ENCODE data around the gene LRRC37A2.
A peak's percentile ranks its signal among the peaks of the same experiment; 100 is the strongest.
"Not testable (repeated sequence)": the region's sequence is repeated elsewhere in the genome, so short reads cannot be mapped to it uniquely, and the experiment has no call there.

The LRRC37A2 gene

DNA sequence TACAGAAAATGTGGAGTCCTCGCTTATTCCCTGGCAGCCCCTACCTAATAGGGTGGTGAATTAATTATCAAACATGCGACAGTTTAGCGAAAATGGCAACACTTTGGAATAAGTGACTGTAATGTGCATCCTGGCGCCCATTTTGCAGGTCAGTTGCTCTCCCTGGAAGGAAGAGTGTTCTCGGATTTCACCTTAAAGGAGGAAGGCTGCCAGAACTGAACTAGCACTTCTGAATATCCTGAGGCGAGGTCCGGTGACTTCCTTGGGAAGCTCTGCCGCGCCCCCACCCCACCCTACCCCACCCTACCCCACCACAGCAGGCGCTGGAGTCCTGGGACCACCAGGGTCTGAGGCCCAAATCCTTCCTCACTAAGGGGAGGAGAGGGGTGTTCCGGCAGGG lies at the start of gene LRRC37A2:
TSS of gene LRRC37A2 (plus strand) at position 301 of the 400 bp plus-strand sequence. CDS start 245 bp downstream, outside the sequence.
- DNase-seq: not testable (repeated sequence)

DNA sequence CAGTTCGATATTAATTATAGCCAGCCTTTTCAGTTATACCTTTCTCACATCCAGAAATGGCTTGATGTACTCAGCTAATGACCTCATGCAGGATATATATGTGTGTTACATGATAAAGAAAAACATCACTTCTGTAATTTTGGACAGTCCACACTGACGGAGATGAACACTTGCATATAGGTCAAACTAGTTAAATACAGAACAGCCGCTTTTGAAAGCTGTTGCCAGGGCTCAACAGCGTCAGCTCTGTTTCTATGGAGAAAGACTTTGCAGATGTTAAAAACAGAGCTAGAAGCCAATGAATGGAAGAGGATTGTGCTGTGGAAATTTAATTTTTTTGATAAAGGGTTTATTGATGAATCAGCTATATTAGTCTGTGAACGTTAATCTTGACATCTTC lies 44.6 kb upstream of the LRRC37A2 start:
- not testable (repeated sequence) for DNase-seq

- not testable (repeated sequence) for DNase-seq
Observed at GRCh38 chr17:46474489-46474888, 37.8 kb upstream of the LRRC37A2 start.

DNA sequence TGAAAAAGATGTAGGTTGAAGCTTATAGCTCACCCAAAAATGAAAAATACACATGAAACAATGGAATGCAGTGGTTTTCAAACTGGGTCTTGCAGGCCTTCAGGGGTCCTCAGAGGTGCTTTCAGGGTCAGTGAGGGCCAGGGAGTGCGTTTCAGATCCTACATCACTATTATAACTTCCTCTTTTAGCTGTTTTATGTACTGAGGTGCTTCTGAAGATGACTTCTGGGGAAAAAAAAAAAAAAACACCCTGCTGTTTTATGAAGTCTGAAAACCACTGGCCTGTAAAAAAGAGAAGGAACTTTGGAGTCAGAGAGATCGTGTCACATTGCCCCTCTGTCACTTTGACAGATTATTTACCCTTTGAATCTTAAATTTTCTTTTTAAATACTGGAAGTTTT lies 36.7 kb upstream of the LRRC37A2 start:
- DNase-seq: not testable (repeated sequence)

DNA sequence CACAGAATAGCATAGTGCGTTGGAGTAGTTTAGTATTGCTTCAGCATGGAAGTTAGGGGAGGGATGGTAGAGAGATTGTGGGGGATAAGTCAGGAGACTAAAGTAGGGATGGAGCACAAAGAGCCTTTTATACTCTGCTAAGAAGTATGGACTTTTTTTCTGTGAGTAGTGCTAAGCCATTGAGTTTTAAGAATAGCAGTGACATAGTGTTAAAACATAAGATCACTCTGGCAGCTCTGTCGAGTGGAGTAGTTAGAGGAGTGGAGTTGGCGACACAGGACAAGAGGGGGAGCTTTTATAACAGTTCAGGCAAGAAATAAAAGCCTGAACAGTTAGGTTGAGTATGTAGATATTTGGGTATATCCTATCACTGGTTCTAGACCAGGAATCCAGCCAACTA lies 33.4 kb upstream of the LRRC37A2 start:
- not testable (repeated sequence) for DNase-seq

GRCh38 chr17:46481310-46481709 lies 31.0 kb upstream of the LRRC37A2 start:
- DNase-seq: not testable (repeated sequence)

DNA sequence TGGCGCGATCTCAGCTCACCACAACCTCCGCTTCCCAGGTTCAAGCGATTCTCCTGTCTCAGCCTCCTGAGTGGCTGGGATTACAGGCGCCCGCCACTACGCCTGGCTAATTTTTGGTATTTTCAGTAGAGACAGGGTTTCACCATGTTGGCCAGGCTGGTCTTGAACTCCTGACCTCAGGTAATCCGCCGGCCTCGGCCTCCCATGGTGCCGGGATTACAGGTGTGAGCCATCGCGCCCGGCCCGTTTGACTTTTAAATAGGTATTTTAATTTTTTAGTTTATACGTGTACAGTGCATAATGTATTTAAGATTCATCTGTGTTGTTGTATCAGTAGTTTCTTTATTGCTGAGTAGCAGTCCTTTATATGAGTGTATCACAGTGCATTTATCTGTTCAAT lies 20.2 kb upstream of the LRRC37A2 start:
- not testable (repeated sequence) for DNase-seq

DNA sequence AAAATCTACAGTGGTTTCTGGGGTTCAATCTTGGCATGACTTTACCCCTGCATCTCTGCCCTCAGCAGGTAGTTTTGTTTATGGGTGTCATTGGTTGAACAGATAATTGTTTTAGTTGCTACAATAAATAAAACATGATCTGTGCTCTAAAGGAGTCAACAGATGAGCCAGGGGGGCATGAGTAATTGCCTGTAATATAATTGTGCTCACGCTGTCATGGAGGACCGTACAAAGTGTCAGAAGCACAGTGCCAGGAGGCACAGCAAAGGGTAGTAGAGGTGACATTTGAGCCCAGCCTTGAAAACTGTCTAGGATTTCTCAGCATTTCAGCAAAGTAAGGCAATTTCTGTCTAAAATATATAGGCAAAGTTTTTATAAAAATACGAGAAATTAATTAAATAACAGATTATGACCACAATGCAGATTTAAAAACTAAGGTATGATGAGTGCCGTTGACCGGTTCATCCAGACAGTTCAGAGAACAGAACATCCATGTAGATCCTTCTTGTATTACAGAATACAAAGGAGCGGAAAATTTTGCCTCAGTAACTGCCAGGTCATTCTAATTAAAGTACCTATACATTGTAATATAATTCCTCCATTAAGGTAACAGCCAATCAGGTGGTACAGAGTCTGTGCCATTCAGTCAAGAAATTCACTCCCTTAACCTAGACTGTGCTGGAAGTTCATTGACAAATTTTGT lies 12.7 kb upstream of the LRRC37A2 start:
- DNase-seq: not testable (repeated sequence)

DNA sequence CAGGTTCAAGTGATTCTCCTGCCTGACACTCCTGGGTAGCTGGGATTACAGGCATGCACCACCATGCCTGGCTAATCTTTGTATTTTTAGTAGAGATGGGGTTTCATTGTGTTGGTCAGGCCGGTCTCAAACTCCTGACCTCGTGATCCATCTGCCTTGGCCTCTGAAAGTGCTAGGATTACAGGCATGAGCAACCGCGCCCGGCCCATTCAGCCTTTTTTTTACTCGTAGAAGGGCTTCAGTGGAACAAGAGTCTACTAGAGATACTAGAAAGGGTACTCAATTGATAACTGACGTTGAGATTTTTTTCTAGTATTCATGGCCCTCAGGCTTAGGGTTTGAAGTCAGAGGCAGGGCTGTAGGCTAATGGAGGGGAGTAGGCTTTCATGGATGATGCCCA lies 6.4 kb upstream of the LRRC37A2 start:
- DNase-seq: not testable (repeated sequence)

GRCh38 chr17:46534716-46535115 lies 22.4 kb downstream of the LRRC37A2 start:
- not testable (repeated sequence) for DNase-seq

DNA sequence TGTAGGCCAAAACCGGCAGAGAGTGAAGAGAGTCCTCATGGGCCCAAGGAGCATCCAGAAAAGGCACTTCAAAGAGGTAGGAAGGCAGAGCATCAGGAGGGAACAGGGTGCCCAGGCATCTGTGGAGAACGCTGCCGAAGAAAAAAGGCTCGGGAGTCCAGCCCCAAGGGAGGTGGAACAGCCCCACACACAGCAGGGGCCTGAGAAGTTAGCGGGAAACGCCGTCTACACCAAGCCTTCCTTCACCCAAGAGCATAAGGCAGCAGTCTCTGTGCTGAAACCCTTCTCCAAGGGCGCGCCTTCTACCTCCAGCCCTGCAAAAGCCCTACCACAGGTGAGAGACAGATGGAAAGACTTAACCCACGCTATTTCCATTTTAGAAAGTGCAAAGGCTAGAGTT lies 36.3 kb downstream of the LRRC37A2 start:
- not testable (repeated sequence) for DNase-seq

DNA sequence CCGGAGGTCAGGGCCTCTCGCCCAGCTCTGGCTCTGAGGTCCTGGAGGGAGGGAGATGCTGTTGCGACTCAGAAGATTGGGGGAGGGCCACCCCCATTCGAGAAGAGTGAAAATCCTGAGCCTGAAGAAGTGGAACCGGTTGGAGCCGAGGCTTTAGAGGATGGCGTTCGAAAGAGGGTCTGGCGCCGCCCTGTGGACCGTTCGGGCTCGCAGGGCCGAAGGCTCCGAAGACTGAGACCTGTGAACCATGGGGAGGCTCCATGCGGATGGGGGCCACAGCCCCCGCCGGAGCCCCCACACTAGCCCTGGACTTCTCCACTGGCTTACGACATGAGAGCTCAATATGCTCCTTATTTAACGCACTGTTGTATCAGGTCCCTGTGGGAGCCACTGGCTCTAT lies 46.9 kb downstream of the LRRC37A2 start:
- not testable (repeated sequence) for DNase-seq

DNA sequence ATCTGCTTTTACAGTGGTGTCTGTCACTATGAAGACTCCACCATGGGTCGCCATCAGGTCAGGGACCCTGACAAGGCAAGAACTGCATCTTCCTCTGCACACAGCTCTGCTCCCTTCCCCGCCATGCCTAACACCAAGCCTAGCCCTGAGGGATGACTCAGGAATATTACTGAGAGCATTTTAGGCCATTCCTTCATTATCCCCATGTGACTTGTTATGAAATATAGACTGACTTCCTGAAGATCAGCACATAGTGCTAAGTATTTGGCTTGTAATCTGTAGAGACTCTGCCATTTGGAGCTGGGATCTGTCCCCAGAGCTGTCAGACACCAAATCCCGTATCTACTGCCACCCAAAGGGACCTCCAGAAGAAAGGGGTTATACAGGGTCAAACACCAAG lies 47.8 kb downstream of the LRRC37A2 start:
- not testable (repeated sequence) for DNase-seq

GRCh38 chr17:46566284-46566683 lies 54.0 kb downstream of the LRRC37A2 start:
- DNase-seq: not testable (repeated sequence)

DNA sequence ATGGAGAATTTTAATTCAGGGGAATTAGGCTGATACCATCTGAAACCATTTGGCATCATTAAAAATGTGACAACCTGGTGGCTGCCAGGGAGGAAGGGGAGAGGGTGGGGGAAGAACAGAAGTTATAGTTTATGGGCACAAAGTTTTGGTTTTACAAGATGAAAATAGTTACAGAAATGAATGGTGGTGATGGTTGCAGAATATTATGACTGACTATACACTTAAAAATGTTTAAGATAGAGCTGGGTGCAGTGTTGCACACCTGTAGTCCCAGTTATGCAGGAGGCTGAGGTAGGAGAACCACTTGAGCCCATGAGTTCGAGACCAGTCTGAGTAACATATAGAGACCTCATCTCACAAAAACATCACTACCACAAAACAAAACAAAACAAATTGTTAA lies 54.7 kb downstream of the LRRC37A2 start:
- DNase-seq: not testable (repeated sequence)

GRCh38 chr17:46571796-46572195 lies 59.5 kb downstream of the LRRC37A2 start:
- not testable (repeated sequence) for DNase-seq

- DNase-seq: peak; percentile 68 to 74
Observed at GRCh38 chr17:46579083-46580075, 67.1 kb downstream of the LRRC37A2 start, which contains the start of gene ARL17A. Gene ARL17A (minus strand): TSS chr17:46579691. CDS start chr17:46576322, 3,369 bp downstream.

- DNase-seq: not testable (repeated sequence)
Observed at GRCh38 chr17:46580082-46580481, 67.8 kb downstream of the LRRC37A2 start.

DNA sequence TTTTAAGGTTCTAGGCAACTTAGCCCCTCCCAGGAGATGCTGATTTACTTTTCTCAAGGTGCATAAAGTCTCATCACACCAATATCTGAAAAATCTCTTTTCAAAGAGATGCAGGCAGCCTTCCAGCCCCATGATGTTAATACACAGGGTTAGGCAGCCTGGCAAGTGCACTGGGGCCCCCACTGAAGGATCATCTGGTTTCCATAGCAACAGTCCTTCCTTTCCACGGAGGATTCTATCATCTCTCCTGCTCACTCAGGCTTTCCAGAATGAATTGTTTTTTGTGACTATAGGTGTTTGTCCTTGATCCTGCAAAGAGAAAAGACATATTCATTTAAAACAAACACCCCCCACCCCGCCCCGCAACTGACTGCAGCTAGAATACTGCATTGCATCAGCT lies 73.2 kb downstream of the LRRC37A2 start:
- DNase-seq: not testable (repeated sequence)

GRCh38 chr17:46590157-46591146 lies 78.2 kb downstream of the LRRC37A2 start, which contains the start of gene NSF:
Gene NSF (plus strand): TSS chr17:46590669. CDS start chr17:46590776, 107 bp downstream.
- not testable (repeated sequence) for DNase-seq

GRCh38 chr17:46591332-46591731 lies 79.1 kb downstream of the LRRC37A2 start:
- not testable (repeated sequence) for DNase-seq
